ENCODE data around the gene PMVK.

DNA sequence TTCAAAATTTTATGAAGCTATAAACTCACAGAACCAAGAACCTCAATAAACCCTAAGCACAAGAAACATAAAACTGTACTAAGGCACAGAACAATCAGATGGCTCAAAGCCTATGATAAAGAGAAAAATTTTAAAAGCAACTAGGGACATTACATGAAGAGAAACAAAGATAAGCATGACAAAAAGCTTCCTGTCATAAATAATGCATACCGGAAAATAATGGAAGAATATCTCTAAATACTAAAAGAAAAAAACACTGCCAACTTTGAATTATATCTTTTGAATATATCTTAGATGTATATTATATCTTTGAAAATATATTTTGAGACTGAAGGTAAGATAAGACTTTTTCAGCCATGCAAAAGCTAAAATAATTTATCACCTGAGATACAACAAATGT, 45.1 kb downstream of the PMVK start:
- TF ChIP-seq, protein P1, sequence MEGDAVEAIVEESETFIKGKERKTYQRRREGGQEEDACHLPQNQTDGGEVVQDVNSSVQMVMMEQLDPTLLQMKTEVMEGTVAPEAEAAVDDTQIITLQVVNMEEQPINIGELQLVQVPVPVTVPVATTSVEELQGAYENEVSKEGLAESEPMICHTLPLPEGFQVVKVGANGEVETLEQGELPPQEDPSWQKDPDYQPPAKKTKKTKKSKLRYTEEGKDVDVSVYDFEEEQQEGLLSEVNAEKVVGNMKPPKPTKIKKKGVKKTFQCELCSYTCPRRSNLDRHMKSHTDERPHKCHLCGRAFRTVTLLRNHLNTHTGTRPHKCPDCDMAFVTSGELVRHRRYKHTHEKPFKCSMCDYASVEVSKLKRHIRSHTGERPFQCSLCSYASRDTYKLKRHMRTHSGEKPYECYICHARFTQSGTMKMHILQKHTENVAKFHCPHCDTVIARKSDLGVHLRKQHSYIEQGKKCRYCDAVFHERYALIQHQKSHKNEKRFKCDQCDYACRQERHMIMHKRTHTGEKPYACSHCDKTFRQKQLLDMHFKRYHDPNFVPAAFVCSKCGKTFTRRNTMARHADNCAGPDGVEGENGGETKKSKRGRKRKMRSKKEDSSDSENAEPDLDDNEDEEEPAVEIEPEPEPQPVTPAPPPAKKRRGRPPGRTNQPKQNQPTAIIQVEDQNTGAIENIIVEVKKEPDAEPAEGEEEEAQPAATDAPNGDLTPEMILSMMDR (conservative IDR thresholded peaks at IDR 0.05; ENCODE audit: low read depth, low read length): no peak
- no peak for TF ChIP-seq EZH2 (IDR thresholded peaks at IDR 0.05; ENCODE audit: low read length, unreplicated experiment)
